H1 (cell line): ENCODE data around the gene RELA. TPM values are rescaled to one million over a fixed set of nuclear protein-coding genes. Genes with fewer than 3 reads are reported as not detected.

Experiments used
- BCL11A ChIP-seq, 2 experiments: IDR thresholded peaks; one replicate each; pipeline ENCODE4 v1.6.1; 2011; ENCODE audit warnings: low read depth in 2 of 2, low read length in 2 of 2, mild to moderate bottlenecking in 2 of 2
- CREB1 ChIP-seq: IDR thresholded peaks from 2 replicates; pipeline ENCODE4 v1.6.1; 2012; ENCODE audit warnings: inconsistent platforms
- GABPA ChIP-seq: IDR thresholded peaks from 2 replicates; pipeline ENCODE4 v1.6.1; 2011; ENCODE audit warnings: mild to moderate bottlenecking, low read length, moderate library complexity, borderline replicate concordance; ENCODE audit not compliant: insufficient read depth
- SIN3A ChIP-seq, 2 experiments: IDR thresholded peaks in 1 of 2; conservative IDR thresholded peaks in 1 of 2; 2 replicates each; pipeline ENCODE4 v1.6.1; 2011 to 2012; ENCODE audit warnings: low read length in 2 of 2, improper control_type of control experiment in 1 of 2, low read depth in 1 of 2, mild to moderate bottlenecking in 1 of 2
- SP2 ChIP-seq: IDR thresholded peaks from 2 replicates; pipeline ENCODE4 v1.6.1; 2012; ENCODE audit warnings: mild to moderate bottlenecking, low read length, inconsistent platforms
- TEAD4 ChIP-seq: IDR thresholded peaks from 2 replicates; pipeline ENCODE4 v1.6.1; 2012; ENCODE audit warnings: low read depth, low read length, inconsistent platforms, mixed read lengths
- YY1 ChIP-seq: IDR thresholded peaks from 2 replicates; pipeline ENCODE4 v1.6.1; 2011; ENCODE audit warnings: low read depth, mild to moderate bottlenecking, low read length
- polyA plus RNA-seq, 7 experiments: library from polyadenylated mRNA; depleted of rRNA in 3 of 7; stranded (reverse) in 5 of 7; unstranded in 2 of 7; fragments of >200 nt in 5 of 7; fragments of 200-250 nt in 2 of 7; gene quantifications; 1 replicate in 5 of 7; 2 replicates in 1 of 7; 4 replicates in 1 of 7; pipeline versions ENCODE4 v1.2.1 to v1.2.3, GENCODE V29; 2011 to 2013; ENCODE audit warnings: missing spikeins in 2 of 7, mixed read lengths in 2 of 7
- total RNA-seq: library from RNA; stranded (reverse); fragmentation: NEBNext Ultra II Directional; extraction: Animal tissue kit (Norgen Biotek cat#: 25700); gene quantifications from 2 replicates; pipeline ENCODE4 v1.2.1, GENCODE V29; 2021
- TF ChIP-seq, protein P1 (sequence below): IDR thresholded peaks from 2 replicates; pipeline ENCODE4 v1.6.1; 2012; ENCODE audit warnings: inconsistent platforms
- TF ChIP-seq, protein P2 (sequence below): IDR thresholded peaks from 2 replicates; pipeline ENCODE4 v1.6.1; 2012; ENCODE audit warnings: inconsistent platforms

Gene RELA
- total and polyA plus RNA-seq, 2 of the 8 experiments (the other 6 are each of a cell fraction or from before 2014, with no cell fraction given) = 21.9 to 27.5 TPM

DNA sequence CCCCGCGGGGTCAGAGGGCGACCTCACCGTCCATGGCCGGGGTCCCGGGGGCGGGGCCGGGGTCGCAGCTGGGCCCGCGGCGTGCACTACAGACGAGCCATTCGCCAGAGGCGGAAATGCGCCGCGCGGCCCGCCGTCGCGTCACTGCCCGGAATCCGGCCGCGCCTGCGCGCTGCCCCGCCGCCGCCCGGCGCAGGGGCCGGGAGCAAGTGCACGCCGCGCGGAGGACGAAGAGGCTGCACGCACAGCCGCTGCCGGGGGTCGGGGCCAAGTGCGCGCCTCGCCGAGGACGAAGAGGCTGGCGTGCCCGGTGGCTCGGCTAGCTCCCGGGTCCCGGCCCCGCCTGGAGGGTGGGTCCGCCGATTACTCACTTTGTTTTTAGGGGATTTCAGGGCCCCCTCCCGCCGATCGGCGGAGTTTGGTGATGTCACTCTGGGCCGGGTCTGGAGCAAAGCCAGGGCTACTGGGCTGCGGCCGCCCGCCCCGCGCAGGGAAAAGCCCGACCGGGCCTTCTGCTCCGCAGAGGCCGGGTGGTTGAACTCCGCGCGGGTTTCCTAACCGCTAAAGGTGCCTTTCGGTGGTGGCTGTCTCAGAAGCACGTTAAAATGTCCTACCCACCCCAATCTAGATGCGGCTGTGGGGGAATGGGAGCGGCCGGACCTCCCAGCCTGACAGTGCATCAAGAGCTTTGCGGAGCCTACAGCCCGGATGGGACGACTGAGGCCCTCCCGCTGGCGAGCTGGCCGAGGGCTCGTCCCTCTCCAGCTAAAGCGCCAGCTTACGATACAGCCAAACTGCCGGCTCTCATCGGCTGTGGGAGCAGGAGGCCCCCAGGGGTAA lies at the start of gene RELA (continued):
- TF ChIP-seq YY1 (no peak), BCL11A (IDR thresholded peaks at IDR 0.05; ENCODE audit: low read depth in 2 of 2, low read length in 2 of 2) (no peak), SP2 (no peak), GABPA (0 out of 2 replicates have a peak, but pooled peaks have one; percentile 6), TEAD4 (0 out of 2 replicates have a peak, but pooled peaks have one; percentile 43), SIN3A (conservative IDR thresholded peaks at IDR 0.05 in 1 of 2, IDR thresholded peaks at IDR 0.05 in 1 of 2; ENCODE audit: low read depth in 1 of 2, low read length in 2 of 2) (peak in 1 of 2 experiments; percentile 76; a peak in 2 of 4 replicates), CREB1 (peak; percentile 55; the same call in 1 of the 2 replicates)
- TF ChIP-seq, protein P1, sequence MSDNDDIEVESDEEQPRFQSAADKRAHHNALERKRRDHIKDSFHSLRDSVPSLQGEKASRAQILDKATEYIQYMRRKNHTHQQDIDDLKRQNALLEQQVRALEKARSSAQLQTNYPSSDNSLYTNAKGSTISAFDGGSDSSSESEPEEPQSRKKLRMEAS = peak; percentile 74
- TF ChIP-seq, protein P2, sequence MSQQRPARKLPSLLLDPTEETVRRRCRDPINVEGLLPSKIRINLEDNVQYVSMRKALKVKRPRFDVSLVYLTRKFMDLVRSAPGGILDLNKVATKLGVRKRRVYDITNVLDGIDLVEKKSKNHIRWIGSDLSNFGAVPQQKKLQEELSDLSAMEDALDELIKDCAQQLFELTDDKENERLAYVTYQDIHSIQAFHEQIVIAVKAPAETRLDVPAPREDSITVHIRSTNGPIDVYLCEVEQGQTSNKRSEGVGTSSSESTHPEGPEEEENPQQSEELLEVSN = no peak
